ENCODE results near the gene OTX2. TPM values are rescaled to one million over a fixed set of nuclear protein-coding genes. Genes with fewer than 3 reads are reported as not detected.

OTX2 gene
- total RNA-seq: not detected

DNA sequence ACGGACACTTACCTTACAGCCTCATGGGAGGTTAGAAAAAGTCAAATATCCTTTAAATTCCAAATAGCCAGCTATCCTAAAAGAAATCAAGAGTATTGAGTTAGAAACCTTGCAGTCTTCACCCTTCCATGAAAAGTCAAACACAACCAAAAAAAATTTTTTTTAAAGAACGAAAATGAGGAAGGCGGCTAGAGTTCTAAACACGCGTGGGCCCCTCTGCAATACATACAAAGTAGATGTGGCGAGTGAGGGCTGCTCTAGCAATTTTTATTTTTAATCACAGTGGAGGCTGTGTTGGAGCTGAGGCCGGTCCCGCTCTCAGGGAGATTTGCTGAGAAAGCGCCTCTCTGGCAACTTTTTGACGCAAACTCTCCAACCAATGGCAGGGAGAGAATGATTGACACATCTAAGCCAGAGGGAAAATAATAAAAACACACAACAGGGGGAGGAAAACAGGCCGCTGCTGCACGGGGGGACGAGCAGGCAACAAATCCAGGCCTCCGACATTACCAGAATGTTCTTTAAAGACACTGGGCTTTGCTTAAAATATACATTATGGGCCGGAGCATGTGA is at the start of gene OTX2:
Gene OTX2, minus strand, starts transcription at position 333 of the 573 bp plus-strand sequence. CDS start 5,023 bp downstream, outside the sequence.
- H3K36me3 ChIP-seq: no peaks in the 10 kb centered on the region
- H3K27me3 ChIP-seq: peaks cover 35 to 100% (median 60%) of the 10 kb centered on the region in 4 donors
- intact Hi-C loops (cut with DNase I): no loop called here
- DNase-seq: no peak
- 28 to 31% methylated on average over 15 of the region's 15 CpGs for WGBS, 2 donors
- H3K4me3 ChIP-seq: no peak within 1 kb of the TSS
- peaks cover 0 to 5% (median 0%) of the 10 kb centered on the region in 3 donors for H3K9me3 ChIP-seq
- H3K27ac ChIP-seq: no peak within 1 kb of the TSS
- peaks cover 0 to 24% (median 6%) of the 10 kb centered on the region in 3 donors for H3K4me1 ChIP-seq
- no peak for TF ChIP-seq CTCF (IDR thresholded peaks at IDR 0.05)
- no peak for TF ChIP-seq POLR2A (IDR thresholded peaks at IDR 0.05)

DNA sequence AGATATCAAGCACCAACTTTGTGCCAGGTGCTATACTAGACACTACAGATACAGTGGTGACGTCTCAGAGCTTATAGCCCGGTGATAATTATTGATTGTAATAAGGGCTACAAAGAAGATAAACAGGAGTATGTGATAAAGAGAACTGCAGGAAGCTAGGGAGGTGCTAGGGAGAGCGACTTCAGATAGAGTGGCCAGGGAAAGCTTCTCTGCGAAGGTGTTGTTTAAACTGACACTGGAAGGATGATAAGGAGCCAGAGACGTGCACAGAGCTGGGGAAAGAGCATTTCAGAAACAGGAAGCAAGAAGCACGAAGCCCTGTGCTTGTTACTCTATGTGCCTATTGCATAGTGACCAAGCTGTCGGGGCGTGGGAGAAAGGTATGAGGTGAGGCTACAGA is 48.1 kb upstream of the OTX2 start:
- intact Hi-C loops (cut with DNase I): no loop called here
- TF ChIP-seq POLR2A (IDR thresholded peaks at IDR 0.05) (no peak), CTCF (IDR thresholded peaks at IDR 0.05) (no peak)
- Histone ChIP-seq H3K36me3 (no peaks in the 10 kb centered on the region), H3K4me1 (no peaks in the 10 kb centered on the region), H3K27ac (no peak overlapping the region), H3K27me3 (peaks cover 0 to 51% (median 0%) of the 10 kb centered on the region in 4 donors), H3K4me3 (no peak overlapping the region), H3K9me3 (no peaks in the 10 kb centered on the region)
- DNase-seq: no peak
- WGBS, 2 donors: 31% methylated on average over 8 of the region's 8 CpGs

- intact Hi-C loops (cut with DNase I): no loop called here
- DNase-seq: no peak
- TF ChIP-seq CTCF (IDR thresholded peaks at IDR 0.05) (no peak), POLR2A (IDR thresholded peaks at IDR 0.05) (no peak)
- H3K4me1 ChIP-seq: no peaks in the 10 kb centered on the region
- H3K27ac ChIP-seq: no peak overlapping the region
- H3K4me3 ChIP-seq: no peak overlapping the region
- no peaks in the 10 kb centered on the region for H3K9me3 ChIP-seq
- WGBS, 2 donors: 71 to 77% methylated on average over 6 of the region's 6 CpGs
- no peaks in the 10 kb centered on the region for H3K36me3 ChIP-seq
- H3K27me3 ChIP-seq: peaks cover 0 to 53% (median 0%) of the 10 kb centered on the region in 4 donors
Measured at GRCh38 chr14:56857216-56857615, 46.9 kb upstream of the OTX2 start.

DNA sequence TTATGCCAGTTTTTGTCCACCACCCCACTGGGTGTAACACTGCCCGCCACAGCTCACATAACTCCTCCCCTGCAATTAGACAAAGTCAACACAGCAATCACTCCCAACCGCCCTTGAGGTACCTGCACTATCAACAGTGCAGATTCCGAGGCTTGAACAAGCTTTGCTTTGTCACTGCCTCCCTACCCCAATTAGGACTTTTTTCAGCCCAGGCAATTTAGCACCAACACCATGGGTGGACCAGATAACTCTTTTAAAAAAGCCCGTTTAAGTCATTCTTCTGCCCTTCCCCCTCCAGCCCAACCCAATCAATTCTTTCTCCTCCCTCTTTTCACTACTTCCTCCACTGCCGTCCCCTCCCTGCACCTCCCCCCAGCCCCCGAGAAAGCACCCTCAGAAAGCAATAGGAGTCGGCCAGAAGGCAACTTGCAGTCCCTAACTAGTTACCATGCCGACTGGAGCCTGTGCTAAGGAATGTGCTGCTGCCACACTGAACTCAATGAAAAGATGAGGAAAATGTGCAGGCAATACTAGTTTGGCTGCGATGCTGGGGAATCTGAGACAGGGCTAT is 45.7 kb upstream of the OTX2 start:
- 5% methylated on average over 8 of the region's 9 CpGs for WGBS, 2 donors
- DNase-seq: no peak
- intact Hi-C loops (cut with DNase I): no loop called here

More for the DNA sequence above, 45.7 kb upstream of the OTX2 start:
- no peak overlapping the region for H3K27ac ChIP-seq
- no peaks in the 10 kb centered on the region for H3K9me3 ChIP-seq
- no peaks in the 10 kb centered on the region for H3K4me1 ChIP-seq
- no peak overlapping the region for H3K4me3 ChIP-seq
- H3K36me3 ChIP-seq: no peaks in the 10 kb centered on the region
- TF ChIP-seq CTCF (IDR thresholded peaks at IDR 0.05) (no peak), POLR2A (IDR thresholded peaks at IDR 0.05) (no peak)
- H3K27me3 ChIP-seq: peaks cover 0 to 49% (median 0%) of the 10 kb centered on the region in 4 donors

Data from esophagus squamous epithelium (tissue), 5 donors.